Panc1 (cell line): ENCODE results near the gene MAPK8. TPM values are rescaled to one million over a fixed set of nuclear protein-coding genes. Genes with fewer than 3 reads are reported as not detected.

Experiments used
- ATAC-seq: fragments of 200-7000 bp; cut with Tn5 transposase; 2 replicates; pipeline ENCODE4 v1.9.1; 2020; ENCODE audit warnings: mild to moderate bottlenecking, moderate library complexity
- BruUV-seq: library from RNA; stranded (reverse); fragments of 400-500 nt; replicated peaks from 2 replicates; lab custom pipeline; 2021; lab: Mats Ljungman, UMichigan
- CTCF ChIA-PET: fragments of 300-600 bp; sonication (Branson Sonifier 250); formaldehyde crosslinking; loops from one replicate; lab custom pipeline; 2022; ENCODE audit warnings: antibody characterized with exemption; lab: Charles Lee
- POLR2A ChIA-PET: fragments of 300-600 bp; sonication (Branson Sonifier 250); formaldehyde crosslinking; loops from one replicate; lab custom pipeline; 2022; ENCODE audit warnings: antibody characterized with exemption; lab: Charles Lee
- DNase-seq: peaks from one replicate; pipeline ENCODE4 v3.0.0-alpha.2; 2010; ENCODE audit warnings: low read depth, low spot score
- H3K27ac ChIP-seq: 2 replicates; pipeline ENCODE4 v1.5.1; 2011; ENCODE audit warnings: mild to moderate bottlenecking, low read length, inconsistent platforms
- H3K27me3 ChIP-seq: fragments of 200-500 bp; sonication (Bioruptor generic); 2 replicates; pipeline ENCODE4 v1.6.0; 2014; ENCODE audit warnings: low read length, inconsistent platforms; ENCODE audit not compliant: control insufficient read depth, insufficient read depth
- H3K36me3 ChIP-seq: fragments of 200-500 bp; sonication (Bioruptor generic); 2 replicates; pipeline ENCODE4 v1.5.1; 2014; ENCODE audit warnings: inconsistent platforms, mild to moderate bottlenecking, low read length, moderate library complexity; ENCODE audit not compliant: control insufficient read depth, insufficient read depth
- H3K4me1 ChIP-seq: 2 replicates; pipeline ENCODE4 v1.5.1; 2011; ENCODE audit warnings: inconsistent platforms, mild to moderate bottlenecking, low read length, moderate library complexity; ENCODE audit not compliant: control insufficient read depth, insufficient read depth
- H3K4me3 ChIP-seq, 2 experiments: 2 replicates each; pipeline ENCODE4 v1.5.1; 2011 to 2012; ENCODE audit warnings: low read depth in 2 of 2, low read length in 2 of 2, mild to moderate bottlenecking in 2 of 2, inconsistent platforms in 1 of 2, moderate library complexity in 1 of 2
- H3K9me3 ChIP-seq: fragments of 200-500 bp; sonication (Bioruptor generic); 2 replicates; pipeline ENCODE4 v1.5.1; 2014; ENCODE audit warnings: low read depth, mild to moderate bottlenecking, inconsistent platforms, low read length, moderate library complexity; ENCODE audit not compliant: control insufficient read depth, insufficient read depth
- CTCF ChIP-seq: fragments of 450-650 bp; IDR thresholded peaks from 2 replicates; pipeline ENCODE4 v1.5.1; 2017; ENCODE audit warnings: mild to moderate bottlenecking
- POLR2AphosphoS5 ChIP-seq: IDR thresholded peaks from 2 replicates; pipeline ENCODE4 v1.6.1; 2012; ENCODE audit warnings: mild to moderate bottlenecking, low read depth, low read length, moderate library complexity
- REST ChIP-seq, 2 experiments: IDR thresholded peaks; 2 replicates each; pipeline ENCODE4 v1.6.1; 2011 to 2012; ENCODE audit warnings: low read depth in 2 of 2, control low read depth in 1 of 2, low read length in 1 of 2, mild to moderate bottlenecking in 1 of 2, moderate library complexity in 1 of 2; ENCODE audit not compliant: insufficient read depth in 1 of 2
- SIN3A ChIP-seq: IDR thresholded peaks from 2 replicates; pipeline ENCODE4 v1.6.1; 2012; ENCODE audit warnings: low read depth, mild to moderate bottlenecking, low read length, moderate library complexity, borderline replicate concordance; ENCODE audit not compliant: insufficient read depth
- TCF7L2 ChIP-seq: IDR thresholded peaks from 2 replicates; pipeline ENCODE4 v1.6.1; 2011; ENCODE audit warnings: mild to moderate bottlenecking, low read depth, low read length, inconsistent platforms
- in situ Hi-C: cut with HindIII; loops from 2 replicates; pipeline ENCODE4 v1.10.0; 2016; ENCODE audit warnings: low sequenced_read_pairs, low pct_unique_long_range_greater_than_20kb
- intact Hi-C: fragments of 100-400 bp; cut with micrococcal nuclease; formaldehyde crosslinking; loops from one replicate; pipeline ENCODE4 v1.10.0; 2022; ENCODE audit not compliant: unreplicated experiment
- total RNA-seq: library from RNA; stranded (reverse); gene quantifications from one replicate; pipeline ENCODE4 v1.2.1, GENCODE V29; 2021; ENCODE audit not compliant: unreplicated experiment

Gene MAPK8
- total RNA-seq, 1 experiment from 2014 or later = 66.6 TPM

GRCh38 chr10:48358838-48359237 lies 52.4 kb downstream of the MAPK8 start:
- H3K36me3 ChIP-seq = no peaks in the 10 kb centered on the region
- POLR2A ChIA-PET = no interaction called here
- BruUV-seq = no TSS peak
- ATAC-seq (no peak), DNase-seq (no peak)
- H3K27me3 ChIP-seq = no peaks in the 10 kb centered on the region
- TF ChIP-seq REST (IDR thresholded peaks at IDR 0.05; ENCODE audit: insufficient read depth in 1 of 2, low read depth in 2 of 2, low read length in 1 of 2) (no peak), POLR2AphosphoS5 (no peak), SIN3A (no peak), TCF7L2 (no peak), CTCF (no peak)
- H3K4me1 ChIP-seq = 0 out of 2 replicates have a peak, but pooled peaks cover 1% of the 10 kb centered on the region
- CTCF ChIA-PET = no interaction called here
- H3K27ac ChIP-seq = no peak overlapping the region
- in situ Hi-C loops = no loop called here
- H3K9me3 ChIP-seq = no peaks in the 10 kb centered on the region
- intact Hi-C loops = no loop called here
- no peak overlapping the region for H3K4me3 ChIP-seq

- intact Hi-C loops = no loop called here
Measured at GRCh38 chr10:48361176-48361575, 54.7 kb downstream of the MAPK8 start.

More at GRCh38 chr10:48361176-48361575, 54.7 kb downstream of the MAPK8 start:
- no peaks in the 10 kb centered on the region for H3K36me3 ChIP-seq
- ChIA-PET POLR2A (no interaction called here), CTCF (interaction anchor here (0.5 kb wide), 1 partner anchor 65 kb away, joined by 3 read pairs; no protein-coding TSS in a partner anchor)
- no peak overlapping the region for H3K27ac ChIP-seq
- TF ChIP-seq SIN3A = no peak
- no peak for TF ChIP-seq TCF7L2
- no peak for TF ChIP-seq REST (IDR thresholded peaks at IDR 0.05; ENCODE audit: insufficient read depth in 1 of 2, low read depth in 2 of 2, low read length in 1 of 2)
- no peak for TF ChIP-seq CTCF
- no peak for TF ChIP-seq POLR2AphosphoS5
- in situ Hi-C loops = no loop called here
- H3K9me3 ChIP-seq = no peaks in the 10 kb centered on the region
- DNase-seq (no peak), ATAC-seq (no peak)
- peaks cover 15% of the 10 kb centered on the region; the same call in 1 of the 2 replicates for H3K4me1 ChIP-seq
- no peaks in the 10 kb centered on the region for H3K27me3 ChIP-seq
- BruUV-seq = no TSS peak
- no peak overlapping the region for H3K4me3 ChIP-seq
